ENCODE data around the gene MTREX.
"Not testable (repeated sequence)": the region's sequence is repeated elsewhere in the genome, so short reads cannot be mapped to it uniquely, and the experiment has no call there.

MTREX gene

GRCh38 chr5:55307383-55308253 lies at the start of gene MTREX, which contains the start of gene DHX29:
Gene MTREX (plus strand): TSS chr5:55307989. CDS start chr5:55308014, 25 bp downstream.
Gene DHX29 (minus strand): TSS chr5:55307694. CDS start chr5:55307573, 121 bp downstream.
- peak; percentile 84 for DNase-seq

DNA sequence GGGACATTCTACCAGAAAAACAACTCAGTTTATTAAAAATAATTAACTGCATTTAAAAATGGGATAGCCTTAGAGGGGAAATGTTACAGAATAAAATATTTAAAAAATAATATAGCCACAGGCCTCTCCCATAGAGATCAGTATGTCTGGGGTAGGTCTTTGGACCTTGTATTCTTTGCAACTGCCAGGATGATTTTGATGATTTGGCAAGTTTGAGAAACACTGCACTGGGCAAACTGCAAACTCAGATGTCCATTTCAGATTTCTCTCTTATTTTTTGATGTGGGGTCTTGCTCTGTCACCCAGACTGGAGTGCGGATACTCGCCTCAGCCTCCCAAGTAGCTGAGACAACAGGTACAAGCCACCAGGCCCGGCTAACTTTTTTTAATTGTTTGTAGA lies 49.5 kb upstream of the MTREX start:
- DNase-seq, result no peak

- DNase-seq, result no peak
Measured at GRCh38 chr5:55276771-55277170, 31.0 kb upstream of the MTREX start.

- DNase-seq, result no peak
Measured at GRCh38 chr5:55278778-55279177, 29.0 kb upstream of the MTREX start.

- DNase-seq, result no peak
Measured at GRCh38 chr5:55286411-55286933, 21.3 kb upstream of the MTREX start.

- no peak for DNase-seq
Measured at GRCh38 chr5:55289808-55290207, 18.0 kb upstream of the MTREX start.

GRCh38 chr5:55290991-55291390 lies 16.8 kb upstream of the MTREX start:
- no peak for DNase-seq

- DNase-seq, result no peak
Measured at GRCh38 chr5:55294935-55295334, 12.9 kb upstream of the MTREX start.

DNA sequence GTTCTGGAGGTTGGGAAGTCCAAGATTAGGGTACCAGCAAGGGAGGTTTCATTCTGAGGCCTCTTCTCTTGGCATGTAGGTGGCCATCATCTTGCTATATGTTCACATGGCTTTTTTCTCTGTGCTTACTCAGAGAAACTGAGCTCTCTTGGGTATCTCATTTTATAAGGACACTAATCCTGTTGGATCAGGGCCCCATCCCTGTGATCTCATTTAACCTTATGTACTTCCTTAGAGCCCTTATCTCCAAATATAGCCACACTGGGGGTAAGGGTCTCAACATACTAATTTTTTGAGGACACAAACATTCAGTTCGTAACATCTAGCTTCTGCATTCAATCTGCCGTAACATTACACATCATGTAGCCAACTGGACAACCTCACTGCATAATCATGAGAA lies 6.9 kb upstream of the MTREX start:
- no peak for DNase-seq

DNA sequence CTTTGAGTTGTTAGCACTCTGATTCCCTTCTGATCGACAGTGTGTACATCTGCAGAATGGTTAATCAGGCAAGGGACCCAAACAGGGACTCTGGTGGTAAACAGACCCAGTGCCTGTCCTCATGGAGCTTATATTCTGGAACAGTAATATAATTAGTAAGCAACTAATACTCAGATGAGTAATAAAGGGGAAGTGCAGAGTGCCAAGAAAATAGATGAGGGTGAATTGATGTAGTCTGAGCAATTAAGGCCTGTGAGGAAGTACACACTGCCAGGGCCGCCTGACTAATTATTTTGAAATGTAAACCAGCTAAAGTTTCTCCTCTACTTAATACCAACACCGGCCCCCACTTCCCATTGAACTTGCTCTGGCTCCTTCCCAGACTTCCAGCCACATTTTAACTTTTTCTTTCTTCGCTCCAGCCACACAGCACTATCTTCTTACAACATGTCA lies 4.5 kb upstream of the MTREX start:
- DNase-seq, result no peak

GRCh38 chr5:55304584-55304983 lies 3.2 kb upstream of the MTREX start:
- DNase-seq, result no peak

- DNase-seq, result no peak
Measured at GRCh38 chr5:55305345-55305744, 2.4 kb upstream of the MTREX start.

GRCh38 chr5:55306641-55307382 lies 977 bp upstream of the MTREX start:
- DNase-seq, result no peak

DNA sequence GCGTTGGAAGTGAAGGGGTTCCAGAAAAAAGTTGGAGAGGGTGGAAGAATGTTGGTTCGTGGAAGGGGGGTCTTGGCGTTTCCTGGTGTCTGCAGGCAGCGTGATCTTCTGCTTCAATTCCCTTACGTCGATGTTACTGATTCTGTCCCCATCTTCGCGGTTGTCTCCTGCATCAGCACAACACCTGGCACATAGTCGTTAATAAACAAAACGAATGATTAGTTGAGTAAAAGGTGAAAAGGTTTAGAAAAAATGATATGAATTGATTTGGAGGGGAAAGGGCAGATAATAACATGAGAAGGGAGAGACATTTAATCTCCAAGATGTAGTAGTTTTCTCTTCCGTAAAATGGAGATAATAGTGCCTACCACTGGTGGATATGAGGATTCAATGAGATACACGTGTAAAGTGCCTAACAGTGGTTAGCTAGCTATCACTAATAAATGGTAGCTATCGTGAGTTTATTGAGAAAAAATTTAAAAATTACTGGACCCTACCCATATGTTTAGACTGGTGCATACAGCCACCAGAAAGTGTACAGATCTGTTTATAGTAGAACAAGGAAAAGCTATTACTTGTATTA lies 556 bp downstream of the MTREX start:
- DNase-seq, result no peak

GRCh38 chr5:55313870-55314617 lies 6.3 kb downstream of the MTREX start:
- DNase-seq, result no peak

- no peak for DNase-seq
Measured at GRCh38 chr5:55316289-55316688, 8.5 kb downstream of the MTREX start.

DNA sequence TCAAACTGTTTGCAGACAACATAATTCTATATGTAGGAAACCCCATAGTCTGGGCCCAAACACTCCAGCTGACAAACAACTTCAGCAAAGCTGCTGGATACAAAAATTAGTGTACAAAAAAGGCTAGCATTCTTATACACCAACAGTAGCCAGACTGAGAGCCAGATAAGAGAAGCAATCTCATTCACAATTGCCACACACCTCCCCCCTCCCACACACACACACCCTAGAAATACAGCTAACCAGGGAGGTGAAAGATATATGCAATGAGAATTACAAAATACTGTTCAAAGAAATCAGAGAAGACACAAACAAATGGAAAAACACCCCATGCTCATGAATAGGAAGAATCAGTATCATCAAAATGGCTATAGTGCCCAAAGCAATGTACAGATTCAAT lies 9.0 kb downstream of the MTREX start:
- DNase-seq, result no peak

- DNase-seq, result not testable (repeated sequence)
Measured at GRCh38 chr5:55318237-55318636, 10.4 kb downstream of the MTREX start.

GRCh38 chr5:55319491-55319890 lies 11.7 kb downstream of the MTREX start:
- no peak for DNase-seq

DNA sequence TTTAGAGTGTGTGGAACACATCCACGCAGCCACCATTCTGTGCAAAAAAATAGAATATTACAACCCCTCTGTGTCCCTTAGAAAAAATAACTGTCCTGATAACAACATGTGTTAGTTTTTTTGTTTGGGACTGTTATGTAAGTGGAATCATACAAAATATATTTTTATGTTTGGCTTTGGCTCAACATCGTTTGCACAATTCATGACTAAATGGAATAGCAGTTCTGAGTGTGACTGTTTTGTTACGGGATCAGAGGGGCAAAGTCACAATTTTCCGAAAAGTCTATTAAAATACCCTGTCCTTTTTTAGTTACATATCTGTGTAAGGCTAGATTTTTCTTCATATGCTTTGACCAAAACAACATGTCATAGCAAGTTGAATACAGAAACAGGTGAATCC lies 12.8 kb downstream of the MTREX start:
- DNase-seq, result no peak

GRCh38 chr5:55324006-55324405 lies 16.2 kb downstream of the MTREX start:
- DNase-seq, result no peak

- no peak for DNase-seq
Measured at GRCh38 chr5:55324815-55325418, 17.1 kb downstream of the MTREX start.
